GM12892 (cell line): ENCODE results near the gene NID1.
"Not testable (repeated sequence)": the region's sequence is repeated elsewhere in the genome, so short reads cannot be mapped to it uniquely, and the experiment has no call there.

Source experiments
- DNase-seq: peaks from one replicate; pipeline ENCODE4 v3.0.0; 2011; ENCODE audit not compliant: insufficient read length
- FAIRE-seq: peaks from 2 replicates; lab custom pipeline; 2011; peaks lifted over from hg19 to GRCh38; lab: Jason Lieb, UNC
- POLR2A ChIP-seq: IDR thresholded peaks from 2 replicates; pipeline ENCODE4 v1.6.1; 2011; ENCODE audit warnings: low read depth, low read length, control low read depth
- POLR2AphosphoS5 ChIP-seq: IDR thresholded peaks from 2 replicates; pipeline ENCODE4 v1.6.1; 2011; ENCODE audit warnings: low read depth, low read length, control low read depth
- TAF1 ChIP-seq: IDR thresholded peaks from 2 replicates; pipeline ENCODE4 v1.6.1; 2011; ENCODE audit warnings: low read depth, mild to moderate bottlenecking, control low read depth, low read length, borderline replicate concordance

Gene NID1

GRCh38 chr1:236102611-236103010 is 37.7 kb upstream of the NID1 start:
- TF ChIP-seq POLR2AphosphoS5, result no peak
- no peak for TF ChIP-seq POLR2A
- TF ChIP-seq TAF1, result no peak
- DNase-seq, result no peak
- FAIRE-seq, result no peak

DNA sequence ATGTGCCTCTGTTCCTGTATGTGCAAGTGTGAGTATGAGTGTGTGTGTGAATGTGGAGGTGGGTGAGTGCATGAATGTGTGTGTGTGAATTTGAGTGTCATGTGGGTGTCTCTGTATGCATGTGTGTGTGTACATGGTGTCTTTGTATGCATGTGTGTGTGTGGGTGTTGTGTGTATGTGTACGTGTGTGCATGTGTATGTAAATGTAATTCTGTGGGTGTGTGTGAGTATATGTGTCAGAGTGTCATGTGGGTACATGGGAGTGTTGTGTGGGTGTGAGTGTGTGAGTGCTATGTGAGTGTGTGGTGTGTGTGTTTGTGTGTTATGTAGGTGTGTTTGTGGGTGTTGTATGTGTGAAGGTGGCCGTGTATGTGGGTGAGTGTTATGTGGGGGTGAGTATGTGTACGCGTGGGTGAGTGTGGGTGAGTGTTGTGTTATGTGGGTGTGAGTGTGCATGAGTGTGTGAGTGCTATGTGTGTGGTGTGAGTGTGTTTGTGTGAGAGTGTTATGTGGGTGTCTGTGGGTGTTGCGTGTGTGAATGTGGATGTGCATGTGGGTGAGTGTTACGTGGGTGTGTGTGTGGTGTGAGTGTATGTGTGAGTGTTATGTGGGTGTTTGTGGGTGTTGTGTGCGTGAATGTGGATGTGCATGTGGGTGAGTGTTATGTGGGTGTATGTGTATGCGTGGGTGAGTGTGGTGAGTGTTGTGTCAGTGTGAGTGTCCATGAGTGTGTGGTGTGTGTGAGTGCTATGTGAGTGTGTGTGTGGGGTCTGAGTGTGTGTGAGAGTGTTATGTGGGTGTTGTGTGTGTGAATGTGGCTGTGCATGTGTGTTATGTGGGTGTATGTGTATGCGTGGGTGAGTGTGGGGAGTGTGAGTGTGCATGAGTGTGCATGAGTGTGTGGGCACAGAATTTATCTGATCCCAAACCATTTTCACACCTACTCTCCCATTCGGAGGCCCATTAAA is 36.6 kb upstream of the NID1 start:
- DNase-seq (no peak), FAIRE-seq (no peak)
- TF ChIP-seq POLR2A (no peak), POLR2AphosphoS5 (no peak), TAF1 (no peak)

- DNase-seq, result no peak
- no peak for FAIRE-seq
- TF ChIP-seq POLR2A, result no peak
- TF ChIP-seq TAF1, result no peak
- no peak for TF ChIP-seq POLR2AphosphoS5
Measured at GRCh38 chr1:236100799-236101198, 35.9 kb upstream of the NID1 start.

DNA sequence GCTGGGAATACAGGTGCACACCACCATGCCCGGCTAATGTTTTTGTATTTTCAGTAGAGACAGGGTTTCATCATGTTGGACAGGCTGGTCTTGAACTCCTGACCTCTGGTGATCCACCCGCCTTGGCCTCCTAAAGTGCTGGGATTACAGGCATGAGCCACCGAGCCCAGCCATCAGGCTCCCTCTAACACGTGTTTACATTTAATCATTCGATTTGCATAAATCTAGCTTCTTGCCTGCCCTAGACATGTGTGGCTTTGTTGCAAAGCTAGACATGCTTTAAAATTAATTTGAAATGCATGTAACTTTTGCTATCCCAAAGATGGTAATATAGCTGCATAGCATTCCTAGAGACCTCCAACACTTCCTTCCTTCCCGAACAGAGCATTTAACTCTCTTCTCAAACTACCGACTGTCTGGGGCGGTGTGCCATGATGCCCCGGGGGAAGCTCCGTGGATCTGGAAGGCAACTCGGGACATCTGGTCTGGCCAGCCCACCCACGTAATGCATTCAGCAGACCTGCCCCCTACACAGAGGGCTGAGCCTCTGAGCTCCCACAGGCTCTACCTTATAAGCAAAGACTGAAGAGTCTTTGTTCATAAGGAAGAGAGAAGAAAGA is 34.6 kb upstream of the NID1 start:
- no peak for TF ChIP-seq TAF1
- TF ChIP-seq POLR2A, result no peak
- no peak for TF ChIP-seq POLR2AphosphoS5
- DNase-seq, result no peak
- FAIRE-seq, result no peak

DNA sequence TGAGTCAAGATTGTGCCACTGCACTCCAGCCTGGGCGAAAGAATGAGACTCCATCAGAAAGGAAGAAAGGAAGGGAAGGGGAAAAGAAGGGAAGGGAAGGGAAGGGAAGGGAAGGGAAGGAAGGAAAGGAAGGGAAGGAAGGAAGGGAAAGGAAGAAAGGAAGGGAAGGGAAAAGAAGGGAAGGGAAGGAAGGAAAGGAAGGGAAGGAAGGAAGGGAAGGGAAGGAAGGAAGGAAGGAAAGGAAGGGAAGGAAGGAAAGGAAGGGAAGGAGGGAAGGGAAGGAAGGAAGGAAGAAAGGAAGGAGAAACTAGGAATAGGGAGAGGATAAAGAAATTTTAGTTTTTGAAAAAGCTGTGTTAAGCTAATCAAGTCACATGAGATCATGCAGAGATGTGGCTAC is 33.4 kb upstream of the NID1 start:
- TF ChIP-seq POLR2AphosphoS5 (no peak), TAF1 (no peak), POLR2A (no peak)
- DNase-seq (no peak), FAIRE-seq (no peak)

DNA sequence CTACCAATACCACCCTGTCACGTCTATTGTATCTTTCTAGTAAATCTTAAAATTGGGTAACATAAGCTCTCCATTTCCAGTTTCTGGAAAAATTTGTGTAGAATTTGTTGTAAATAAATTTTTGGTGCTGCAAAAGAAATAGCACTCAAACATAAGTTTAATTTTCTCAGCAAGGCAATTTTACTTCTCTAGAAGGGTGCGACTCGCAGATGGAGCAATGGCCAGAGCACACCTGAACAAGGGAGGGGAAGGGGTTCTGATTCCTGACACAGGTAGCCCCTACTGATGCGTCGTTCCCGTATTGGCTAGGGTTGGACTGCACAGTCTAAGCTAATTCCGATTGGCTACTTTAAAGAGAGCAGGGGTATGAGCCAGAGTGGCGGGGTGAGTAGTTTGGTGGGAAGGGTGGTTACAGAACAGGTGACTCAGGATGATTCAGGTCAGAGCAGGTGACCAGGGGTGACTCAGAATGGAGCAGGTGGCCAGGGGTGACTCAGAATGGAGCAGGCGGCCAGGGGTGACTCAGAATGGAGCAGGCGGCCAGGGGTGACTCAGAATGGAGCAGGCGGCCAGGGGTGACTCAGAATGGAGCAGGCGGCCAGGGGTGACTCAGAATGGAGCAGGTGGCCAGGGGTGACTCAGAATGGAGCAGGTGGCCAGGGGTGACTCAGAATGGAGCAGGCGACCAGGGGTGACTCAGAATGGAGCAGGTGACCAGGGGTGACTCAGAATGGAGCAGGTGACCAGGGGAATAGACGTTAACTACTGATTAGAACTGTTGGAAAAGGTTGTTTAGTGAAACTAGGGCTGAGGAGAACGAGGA is 32.0 kb upstream of the NID1 start:
- FAIRE-seq, result peak; percentile 90
- peak; percentile 38; the same call in 1 of the 2 replicates for TF ChIP-seq POLR2AphosphoS5
- DNase-seq, result not testable (repeated sequence)

- DNase-seq (no peak), FAIRE-seq (no peak)
- TF ChIP-seq POLR2AphosphoS5, result no peak
- no peak for TF ChIP-seq POLR2A
- TF ChIP-seq TAF1, result no peak
Measured at GRCh38 chr1:236095705-236096520, 31.0 kb upstream of the NID1 start.

DNA sequence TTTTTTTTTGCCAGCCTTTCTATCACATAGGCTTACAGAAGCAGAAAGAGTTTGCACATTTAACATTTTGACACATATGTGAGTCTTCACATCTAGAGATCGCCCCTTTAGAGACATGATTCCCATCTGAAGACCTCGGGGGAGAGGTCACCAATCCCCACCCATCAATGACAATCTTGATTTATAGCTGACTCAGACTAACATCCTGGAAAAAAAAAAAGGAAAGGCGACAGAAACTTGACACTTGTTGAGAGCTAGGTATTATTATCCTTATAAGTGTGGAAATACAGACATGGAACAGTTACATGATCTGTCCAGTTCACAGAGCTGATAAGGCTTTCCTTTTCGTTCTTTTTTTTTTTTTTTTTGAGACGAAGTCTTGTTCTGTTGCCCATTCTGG is 28.0 kb upstream of the NID1 start:
- FAIRE-seq, result no peak
- no peak for DNase-seq
- TF ChIP-seq POLR2AphosphoS5, result no peak
- TF ChIP-seq TAF1, result no peak
- no peak for TF ChIP-seq POLR2A

GRCh38 chr1:236091933-236092318 is 27.0 kb upstream of the NID1 start:
- DNase-seq (no peak), FAIRE-seq (no peak)
- TF ChIP-seq TAF1 (no peak), POLR2AphosphoS5 (no peak)

GRCh38 chr1:236090741-236091147 is 25.9 kb upstream of the NID1 start:
- FAIRE-seq, result no peak
- no peak for TF ChIP-seq TAF1
- TF ChIP-seq POLR2A, result no peak
- TF ChIP-seq POLR2AphosphoS5, result no peak
- no peak for DNase-seq
